Right renal pelvis (tissue), 4 donors: Measurements from ENCODE around the gene PGP. TPM values are rescaled to one million over a fixed set of nuclear protein-coding genes. Genes with fewer than 3 reads are reported as not detected.
"Not testable (repeated sequence)": the region's sequence is repeated elsewhere in the genome, so short reads cannot be mapped to it uniquely, and the experiment has no call there.

ENCODE experiments used
- DNase-seq, 4 donors: peaks; one replicate each; pipeline ENCODE4 v3.0.0-alpha.2; 2013; ENCODE audit warnings: low read depth in 4 of 4, low spot score in 3 of 4, missing footprints in 1 of 4
- polyA plus RNA-seq, 4 donors: library from polyadenylated mRNA; unstranded; fragments of 120-200 nt; gene quantifications; one replicate each; pipeline ENCODE4 v1.2.1, GENCODE V29; 2013; ENCODE audit not compliant: insufficient read length in 4 of 4

PGP gene
- polyA plus RNA-seq, 4 donors = 12.7 to 15.5 (median 14.1) TPM

DNA sequence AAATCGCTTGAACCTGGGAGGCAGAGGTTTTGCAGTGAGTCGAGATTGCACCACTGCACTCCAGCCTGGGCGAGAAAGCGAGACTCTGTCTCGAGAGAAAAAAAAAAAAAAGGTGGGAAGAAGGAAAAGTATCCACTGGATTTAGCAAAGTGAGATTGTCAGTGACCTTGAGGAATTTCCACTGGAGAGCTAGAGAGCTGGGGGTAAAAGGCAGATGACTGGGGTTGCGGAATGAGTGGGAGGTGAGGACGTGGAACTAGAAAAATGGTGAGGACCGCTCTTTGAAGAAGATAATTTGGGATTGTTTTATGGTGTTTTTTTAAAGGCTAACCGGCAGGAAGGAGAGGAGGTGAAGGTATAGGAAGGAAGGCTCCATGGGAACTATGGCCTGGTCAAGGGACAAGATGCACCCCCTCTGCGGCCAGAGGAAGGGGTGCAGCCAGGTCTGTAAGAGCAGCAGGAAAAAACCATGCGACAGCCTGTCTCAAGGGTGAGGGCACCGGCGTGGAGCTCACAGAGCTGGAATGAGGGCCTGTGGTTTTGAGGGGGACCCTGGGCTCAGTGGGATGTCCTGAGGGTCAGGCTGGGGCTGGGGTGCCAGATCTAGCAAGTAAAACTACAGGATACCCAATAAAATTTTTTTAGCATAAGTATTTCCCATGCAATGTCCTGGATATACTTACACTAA is 10.1 kb downstream of the PGP start:
- DNase-seq = no peak

DNA sequence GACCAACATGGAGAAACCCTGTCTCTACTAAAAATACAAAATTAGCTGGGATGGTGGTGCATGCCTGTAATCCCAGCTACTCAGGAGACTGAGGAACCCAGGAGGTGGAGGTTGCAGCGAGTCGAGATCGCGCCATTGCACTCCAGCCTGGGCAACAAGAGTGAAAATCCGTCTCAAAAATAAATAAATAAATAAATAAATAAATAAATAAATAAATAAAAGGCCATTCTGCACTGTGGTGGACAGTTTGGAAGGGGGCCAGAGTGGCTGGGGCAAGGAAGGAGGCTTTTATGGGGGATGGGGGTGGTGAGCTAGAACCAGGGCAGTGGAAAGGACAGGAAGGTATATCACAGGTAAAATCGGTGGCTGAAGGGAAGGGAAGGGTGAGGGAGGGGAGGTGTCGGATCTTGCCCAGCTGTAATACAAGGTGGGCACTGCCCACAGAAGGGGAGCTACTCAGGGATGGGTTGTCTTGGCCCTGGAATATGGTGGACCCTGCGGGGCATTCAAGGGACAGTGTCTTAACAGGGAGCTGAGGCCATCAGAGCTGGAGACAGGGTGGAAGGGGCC is 11.4 kb downstream of the PGP start:
- DNase-seq = not testable (repeated sequence)

DNA sequence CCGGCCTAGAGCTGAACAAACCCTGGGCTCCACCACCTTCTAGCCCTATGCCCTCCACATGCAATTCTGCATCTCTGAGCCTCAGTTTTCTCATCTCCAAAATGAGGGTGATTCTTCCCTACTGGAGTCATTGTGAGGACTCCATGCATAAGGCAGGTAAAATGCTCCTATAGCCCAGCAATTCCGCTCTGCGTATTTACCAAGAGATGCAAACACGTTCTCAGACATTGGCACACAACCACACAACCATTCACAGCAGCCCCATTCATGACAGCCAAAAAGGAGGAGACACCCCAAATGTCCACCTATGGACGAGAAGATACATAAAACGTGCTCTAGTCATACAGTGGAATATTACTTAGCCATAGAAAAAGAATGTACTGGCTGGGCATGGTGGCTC is 14.3 kb downstream of the PGP start:
- no peak for DNase-seq

DNA sequence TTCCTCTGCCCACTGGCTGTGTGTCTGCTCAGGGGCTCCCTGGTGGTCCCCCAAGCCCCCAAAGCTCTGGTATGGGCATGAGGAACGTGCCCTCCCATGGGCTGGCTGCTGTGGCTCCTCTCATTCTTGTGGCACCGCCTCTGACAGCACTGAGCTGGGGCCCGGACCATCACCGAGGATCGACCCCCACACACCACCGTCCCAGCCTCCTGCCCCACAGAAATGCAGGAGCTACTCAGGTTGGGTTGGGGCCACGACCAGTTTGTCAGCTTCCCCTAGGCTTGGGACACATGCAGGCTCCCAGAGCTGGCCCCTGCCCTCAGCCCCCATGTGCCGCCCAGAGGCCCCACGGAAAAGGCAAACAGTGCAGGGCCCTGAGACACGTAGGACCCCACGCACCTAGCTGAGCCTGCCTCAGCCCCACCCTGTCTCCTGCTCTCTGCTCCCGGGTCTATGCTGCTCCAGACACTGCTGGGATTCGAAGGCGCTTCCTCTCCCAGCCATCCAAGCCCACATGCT is 15.0 kb downstream of the PGP start:
- DNase-seq = no peak

- no peak for DNase-seq
These were observed 15.5 kb downstream of the PGP start for GRCh38 chr16:2199095-2199494.

GRCh38 chr16:2198283-2198682 is 16.4 kb downstream of the PGP start:
- DNase-seq = no peak

DNA sequence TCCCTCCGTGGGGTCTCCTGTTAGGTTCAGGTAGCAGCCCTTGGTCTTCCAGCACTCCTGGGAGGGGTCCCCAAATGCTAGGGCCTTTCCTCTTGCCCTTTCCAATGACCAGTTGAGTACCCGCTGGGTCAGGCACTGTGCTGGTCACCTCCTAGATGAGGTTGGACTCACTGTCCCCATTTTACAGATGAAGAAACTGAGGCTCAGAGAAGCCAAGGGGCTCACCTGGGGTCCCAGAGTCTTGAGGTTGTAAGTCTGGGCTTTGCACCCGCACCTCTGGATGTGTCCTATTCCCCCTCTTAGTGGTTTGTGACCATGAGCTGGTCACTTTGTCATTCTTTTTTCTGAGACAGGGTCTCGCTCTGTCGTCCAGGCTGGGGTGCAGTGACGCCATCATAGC is 16.9 kb downstream of the PGP start:
- DNase-seq = no peak

DNA sequence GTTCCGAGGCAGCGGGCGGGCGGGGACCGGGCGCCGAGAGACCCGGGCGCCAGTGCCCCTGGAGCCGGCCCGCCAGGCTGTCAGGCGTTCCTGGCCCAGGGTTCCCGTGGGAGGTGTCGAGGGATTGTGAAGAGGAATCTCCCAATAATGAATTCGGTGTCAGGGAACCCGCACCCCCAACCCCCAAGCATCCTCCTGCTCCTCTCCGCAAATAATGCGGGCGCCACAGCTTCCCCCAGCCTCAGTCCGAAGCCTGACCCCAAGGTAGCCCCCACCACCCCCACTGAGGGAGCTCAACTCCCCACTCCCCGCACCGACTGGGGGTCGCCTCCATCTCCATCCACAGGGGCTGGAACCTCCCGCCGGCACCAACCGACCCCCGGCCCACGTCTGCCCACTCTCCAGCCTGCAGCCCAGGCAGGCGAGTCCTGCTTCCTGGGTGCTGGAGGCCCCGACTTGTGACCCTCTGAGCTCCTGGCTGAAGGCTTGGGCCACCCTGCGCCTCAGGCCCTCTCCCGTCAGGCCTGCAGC is 17.6 kb downstream of the PGP start:
- no peak for DNase-seq

GRCh38 chr16:2196162-2196980 is 18.3 kb downstream of the PGP start, which contains the start of gene CASKIN1:
TSS of gene CASKIN1 (minus strand) at chr16:2196605. CDS start at chr16:2196432, 173 bp downstream.
- DNase-seq = no peak

- no peak for DNase-seq
These were observed 19.1 kb downstream of the PGP start for GRCh38 chr16:2195322-2196161.

DNA sequence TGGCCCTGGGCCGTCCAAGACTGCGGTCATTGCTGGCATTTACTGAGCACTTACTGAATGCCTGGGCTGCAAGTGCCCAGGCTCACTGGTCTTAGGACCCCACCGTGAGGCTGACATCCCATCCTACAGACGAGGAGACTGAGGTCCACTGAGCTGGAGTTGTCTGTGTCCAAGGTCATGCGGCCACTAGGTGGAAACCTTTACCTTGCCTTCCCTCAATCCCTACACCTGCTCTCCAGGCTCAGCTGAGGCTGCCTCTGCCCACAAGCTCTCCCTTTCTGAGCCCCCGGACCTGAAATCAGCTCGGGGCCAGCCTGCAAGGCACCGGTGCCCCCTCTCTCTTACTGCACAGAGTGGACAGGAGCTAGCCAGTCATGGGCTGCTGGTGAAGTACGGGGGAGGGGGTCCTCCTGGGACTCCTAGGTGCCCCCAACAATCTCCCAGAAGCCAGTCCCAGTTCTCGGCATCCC is 19.8 kb downstream of the PGP start:
- DNase-seq = no peak

DNA sequence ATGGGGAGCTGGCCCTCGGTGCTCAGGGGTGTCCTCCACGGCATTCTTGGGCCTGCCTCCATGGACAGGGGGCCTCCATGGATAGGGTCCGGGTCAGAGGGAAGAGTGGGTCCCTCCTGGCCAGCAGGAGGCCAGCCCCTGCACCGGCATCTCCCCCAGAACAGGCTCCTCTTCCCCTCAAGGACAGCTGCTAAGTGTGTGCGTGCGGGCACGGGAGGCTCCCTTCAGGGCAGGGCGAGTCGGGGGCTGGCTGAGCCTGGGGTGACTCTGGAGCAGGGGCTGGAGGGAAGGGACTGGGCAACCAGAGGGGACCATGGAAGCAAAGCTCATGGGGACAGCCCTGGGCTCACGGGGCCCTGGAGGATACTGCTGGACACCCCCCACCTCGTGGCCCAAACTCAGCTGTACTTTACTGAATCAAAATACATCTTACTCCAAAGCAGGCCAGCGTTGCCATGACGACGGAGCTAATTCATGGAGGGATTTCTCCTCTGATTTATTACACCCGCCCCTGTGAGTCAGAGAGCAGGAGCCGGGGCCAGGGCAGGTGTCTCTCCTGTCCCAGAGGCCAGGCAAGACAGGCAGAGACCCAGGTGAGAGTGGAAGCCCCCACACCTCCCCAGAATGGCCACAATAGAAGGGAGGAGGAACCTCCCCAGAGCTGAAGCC is 20.3 kb downstream of the PGP start:
- DNase-seq = no peak

GRCh38 chr16:2191446-2191706 is 23.3 kb downstream of the PGP start:
- no peak for DNase-seq

DNA sequence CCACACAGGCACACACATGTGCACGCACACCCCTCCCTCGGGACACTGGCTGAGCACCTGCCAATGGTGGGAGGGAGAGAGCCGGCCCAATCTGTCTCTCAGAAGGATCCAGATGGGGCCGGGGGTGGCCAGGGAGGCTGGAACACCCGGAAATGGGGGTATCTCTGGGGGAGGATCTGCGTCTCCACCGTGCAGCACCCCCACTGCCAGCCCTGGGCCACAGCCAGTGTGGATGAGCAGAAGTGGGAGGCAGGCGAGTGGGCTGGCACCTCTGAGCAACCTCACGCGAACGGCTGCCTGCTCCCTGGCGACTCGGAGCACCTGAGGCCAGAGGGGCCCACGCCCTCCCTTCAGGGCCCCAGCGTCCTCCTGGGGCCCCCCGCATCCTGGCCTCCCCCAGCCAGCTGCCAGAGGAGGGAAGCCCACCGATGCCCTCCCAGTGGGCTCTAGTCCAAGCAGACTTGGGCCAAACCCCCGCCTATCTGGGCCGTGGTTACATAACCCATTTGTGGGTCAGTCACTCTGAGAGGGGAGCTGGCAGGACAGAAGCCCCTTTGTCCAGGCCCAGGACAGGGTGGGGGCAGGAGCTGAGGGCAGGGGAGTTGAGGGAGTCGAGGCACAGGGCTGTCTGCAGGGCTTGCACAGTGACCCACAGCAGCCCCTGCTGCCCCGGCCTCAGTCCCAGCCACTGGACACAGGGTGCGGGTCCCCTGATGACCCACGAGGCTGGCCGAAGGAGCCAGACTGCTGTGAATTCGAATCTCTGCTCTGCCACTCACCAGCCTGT is 23.8 kb downstream of the PGP start:
- no peak for DNase-seq

DNA sequence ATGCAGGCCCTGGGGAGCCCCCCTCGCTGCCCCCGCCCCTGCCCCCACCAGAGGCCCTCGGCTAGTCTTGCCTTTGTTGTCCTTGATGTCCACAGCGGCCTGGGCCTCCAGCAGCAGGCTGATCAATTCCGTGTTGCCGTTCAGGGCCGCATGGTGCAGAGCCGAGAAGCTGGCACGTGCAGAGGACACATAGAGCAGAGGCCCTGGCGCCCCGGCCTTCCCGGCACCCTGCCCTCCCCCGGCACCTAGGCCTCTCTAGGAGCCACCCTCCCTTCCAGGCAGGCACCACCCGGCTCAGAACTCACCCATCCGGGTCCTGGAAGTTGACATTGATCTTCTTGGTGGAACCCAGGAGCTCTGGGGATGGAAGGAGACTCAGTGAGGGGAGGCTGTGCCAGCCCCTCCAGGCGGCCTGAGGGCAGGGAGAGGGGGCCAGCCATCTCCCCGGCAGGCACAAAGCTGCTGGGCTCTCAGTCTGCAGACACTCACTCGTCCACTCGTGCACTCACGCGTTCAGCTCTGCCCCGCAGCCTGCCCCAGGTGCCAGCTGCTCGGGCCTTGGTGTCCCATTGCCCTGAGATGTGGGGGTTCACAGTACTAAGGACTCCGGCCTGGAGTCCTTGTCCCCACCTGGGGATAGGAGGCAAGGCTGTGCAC is 24.5 kb downstream of the PGP start:
- no peak for DNase-seq

- DNase-seq = no peak
These were observed 25.3 kb downstream of the PGP start for GRCh38 chr16:2189252-2189893.

GRCh38 chr16:2188395-2188794 is 26.2 kb downstream of the PGP start:
- no peak for DNase-seq

DNA sequence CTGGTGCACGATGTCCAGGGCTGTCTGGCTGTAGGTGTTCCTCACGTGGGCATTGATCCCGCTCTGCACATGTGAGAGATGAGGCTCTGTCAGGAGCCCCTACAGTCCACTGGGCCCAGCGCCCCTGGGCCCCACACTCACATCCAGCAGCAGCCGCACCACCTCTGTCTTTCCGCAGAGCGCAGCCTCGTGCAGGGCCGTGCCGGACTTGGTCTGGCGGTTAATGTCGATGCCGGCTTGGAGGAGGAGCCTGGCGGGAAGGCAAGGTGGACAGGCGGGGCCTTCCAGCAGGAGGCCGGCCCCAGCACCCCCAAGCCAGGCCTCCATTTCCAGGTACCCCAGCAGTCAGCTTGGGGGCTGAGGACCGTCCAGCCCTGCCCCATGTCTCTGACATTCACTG is 27.4 kb downstream of the PGP start:
- DNase-seq = no peak
